GM13977 (cell line): ENCODE data around the gene GPR162.

Experiments
- DNase-seq: peaks from one replicate; pipeline ENCODE4 v3.0.0; 2012; ENCODE audit warnings: low spot score
- in situ Hi-C: fragments of 300-500 bp; cut with MboI; formaldehyde crosslinking; loops from one replicate; pipeline ENCODE4 v1.12.0; 2022; ENCODE audit warnings: low sequenced_read_pairs, low pct_unique_long_range_greater_than_20kb, mixed read lengths, inconsistent platforms; ENCODE audit not compliant: unreplicated experiment
- TF ChIP-seq, protein P1 (sequence below): IDR thresholded peaks from 2 replicates; pipeline ENCODE4 v1.5.1; 2012; ENCODE audit warnings: mild to moderate bottlenecking, control low read depth; ENCODE audit not compliant: insufficient read depth; ENCODE audit errors: extremely low read depth, missing control alignments

The GPR162 gene

DNA sequence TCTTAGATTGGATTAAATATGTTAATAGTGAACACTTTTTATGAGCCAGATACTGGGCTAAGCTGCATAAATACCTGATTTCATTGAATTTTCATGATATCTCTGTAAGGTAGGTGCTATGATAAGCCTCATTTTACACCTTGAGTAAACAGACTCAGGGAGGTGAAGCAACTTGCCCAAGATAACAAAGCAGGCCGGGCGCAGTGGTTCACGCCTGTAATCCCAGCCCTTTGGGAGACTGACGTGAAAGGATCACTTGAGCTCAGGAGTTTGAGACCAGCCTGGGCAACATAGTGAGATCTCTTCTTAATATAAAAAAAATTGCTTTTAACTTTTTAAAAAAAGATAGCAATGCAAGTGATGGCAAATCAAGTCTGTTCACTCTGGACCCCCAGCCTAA is 20.5 kb downstream of the GPR162 start:
- in situ Hi-C loops = no loop called here
- TF ChIP-seq, protein P1, sequence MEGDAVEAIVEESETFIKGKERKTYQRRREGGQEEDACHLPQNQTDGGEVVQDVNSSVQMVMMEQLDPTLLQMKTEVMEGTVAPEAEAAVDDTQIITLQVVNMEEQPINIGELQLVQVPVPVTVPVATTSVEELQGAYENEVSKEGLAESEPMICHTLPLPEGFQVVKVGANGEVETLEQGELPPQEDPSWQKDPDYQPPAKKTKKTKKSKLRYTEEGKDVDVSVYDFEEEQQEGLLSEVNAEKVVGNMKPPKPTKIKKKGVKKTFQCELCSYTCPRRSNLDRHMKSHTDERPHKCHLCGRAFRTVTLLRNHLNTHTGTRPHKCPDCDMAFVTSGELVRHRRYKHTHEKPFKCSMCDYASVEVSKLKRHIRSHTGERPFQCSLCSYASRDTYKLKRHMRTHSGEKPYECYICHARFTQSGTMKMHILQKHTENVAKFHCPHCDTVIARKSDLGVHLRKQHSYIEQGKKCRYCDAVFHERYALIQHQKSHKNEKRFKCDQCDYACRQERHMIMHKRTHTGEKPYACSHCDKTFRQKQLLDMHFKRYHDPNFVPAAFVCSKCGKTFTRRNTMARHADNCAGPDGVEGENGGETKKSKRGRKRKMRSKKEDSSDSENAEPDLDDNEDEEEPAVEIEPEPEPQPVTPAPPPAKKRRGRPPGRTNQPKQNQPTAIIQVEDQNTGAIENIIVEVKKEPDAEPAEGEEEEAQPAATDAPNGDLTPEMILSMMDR = no peak

DNA sequence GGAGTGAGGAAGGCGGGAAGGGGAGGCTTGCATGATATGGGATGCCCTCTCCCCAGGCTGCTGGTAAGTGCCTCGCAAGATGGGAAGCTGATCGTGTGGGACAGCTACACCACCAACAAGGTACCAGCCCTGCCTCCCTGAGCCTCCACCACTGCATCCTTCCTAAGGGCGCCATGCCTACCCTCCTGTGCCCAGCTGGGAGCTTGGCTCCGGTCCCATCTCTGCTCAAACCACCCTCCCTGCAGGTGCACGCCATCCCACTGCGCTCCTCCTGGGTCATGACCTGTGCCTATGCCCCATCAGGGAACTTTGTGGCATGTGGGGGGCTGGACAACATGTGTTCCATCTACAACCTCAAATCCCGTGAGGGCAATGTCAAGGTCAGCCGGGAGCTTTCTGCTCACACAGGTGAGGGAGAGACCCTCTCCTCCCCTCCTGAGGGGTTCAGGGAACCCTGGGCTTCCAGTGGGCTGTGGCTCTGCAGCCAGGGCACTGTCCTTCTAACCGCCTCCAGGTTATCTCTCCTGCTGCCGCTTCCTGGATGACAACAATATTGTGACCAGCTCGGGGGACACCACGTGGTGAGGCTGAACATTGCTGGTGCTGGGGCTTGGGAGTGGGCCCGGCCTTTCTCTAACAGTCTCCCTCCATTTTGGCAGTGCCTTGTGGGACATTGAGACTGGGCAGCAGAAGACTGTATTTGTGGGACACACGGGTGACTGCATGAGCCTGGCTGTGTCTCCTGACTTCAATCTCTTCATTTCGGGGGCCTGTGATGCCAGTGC is 21.7 kb downstream of the GPR162 start:
- in situ Hi-C loops = no loop called here
- DNase-seq = no peak
- TF ChIP-seq, protein P1 = no peak

More for the DNA sequence above, 20.5 kb downstream of the GPR162 start:
- DNase-seq = no peak

DNA sequence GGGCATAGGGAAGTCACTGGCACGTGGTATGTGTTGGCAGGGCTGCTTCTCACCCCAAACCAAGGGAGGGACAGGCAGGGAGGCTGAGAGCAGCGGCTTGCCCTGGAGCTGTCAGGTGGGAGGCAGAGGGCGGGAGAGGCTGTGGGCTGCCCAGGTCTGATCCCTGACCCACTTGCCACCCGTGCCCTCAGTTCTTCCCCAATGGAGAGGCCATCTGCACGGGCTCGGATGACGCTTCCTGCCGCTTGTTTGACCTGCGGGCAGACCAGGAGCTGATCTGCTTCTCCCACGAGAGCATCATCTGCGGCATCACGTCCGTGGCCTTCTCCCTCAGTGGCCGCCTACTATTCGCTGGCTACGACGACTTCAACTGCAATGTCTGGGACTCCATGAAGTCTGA is 23.8 kb downstream of the GPR162 start:
- in situ Hi-C loops = no loop called here
- DNase-seq = no peak
- TF ChIP-seq, protein P1 = no peak

DNA sequence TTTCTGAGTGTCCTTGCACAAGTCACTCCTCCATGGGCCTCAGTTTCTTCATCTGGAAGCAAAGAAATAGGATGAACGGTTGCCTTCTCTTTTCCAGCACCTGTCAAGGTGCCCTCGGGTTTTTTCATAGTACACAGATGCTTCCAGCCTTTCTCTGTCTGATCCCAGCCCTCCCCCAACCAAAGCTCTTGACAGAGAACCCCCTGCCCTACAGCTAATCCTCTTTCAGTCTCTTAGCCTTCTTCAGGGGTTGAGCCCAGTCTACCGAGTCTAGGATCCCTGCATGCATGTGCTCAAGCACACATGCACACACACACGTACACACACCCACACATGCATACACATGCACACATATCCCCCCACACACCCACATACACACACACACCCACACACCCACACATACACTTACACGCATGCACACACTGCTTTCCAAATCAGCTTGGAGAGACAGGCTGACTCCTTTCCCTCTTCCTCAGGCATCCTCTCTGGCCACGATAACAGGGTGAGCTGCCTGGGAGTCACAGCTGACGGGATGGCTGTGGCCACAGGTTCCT is 24.8 kb downstream of the GPR162 start:
- in situ Hi-C loops = no loop called here
- DNase-seq = no peak
- TF ChIP-seq, protein P1 = no peak

DNA sequence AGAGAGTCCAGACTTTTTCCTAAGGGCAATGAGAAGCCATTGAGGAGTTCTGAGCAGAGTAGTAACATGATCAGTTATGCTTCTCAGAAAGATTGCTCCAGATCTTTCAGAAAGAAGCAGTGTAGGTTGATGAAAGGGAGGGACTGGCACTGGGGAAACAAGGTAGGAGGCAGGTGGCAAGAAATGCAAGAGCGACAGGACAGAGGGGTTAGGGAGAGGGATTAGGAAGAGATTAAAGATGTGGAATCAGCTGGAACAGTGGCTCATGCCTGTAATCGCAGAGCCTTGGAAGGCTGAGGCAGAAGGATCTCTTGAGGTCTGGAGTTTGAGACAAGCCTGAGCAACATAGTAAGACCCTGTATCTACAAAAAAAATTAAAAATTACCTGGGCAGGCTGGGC is 26.1 kb downstream of the GPR162 start:
- no peak for DNase-seq
- TF ChIP-seq, protein P1 = no peak
- in situ Hi-C loops = no loop called here

DNA sequence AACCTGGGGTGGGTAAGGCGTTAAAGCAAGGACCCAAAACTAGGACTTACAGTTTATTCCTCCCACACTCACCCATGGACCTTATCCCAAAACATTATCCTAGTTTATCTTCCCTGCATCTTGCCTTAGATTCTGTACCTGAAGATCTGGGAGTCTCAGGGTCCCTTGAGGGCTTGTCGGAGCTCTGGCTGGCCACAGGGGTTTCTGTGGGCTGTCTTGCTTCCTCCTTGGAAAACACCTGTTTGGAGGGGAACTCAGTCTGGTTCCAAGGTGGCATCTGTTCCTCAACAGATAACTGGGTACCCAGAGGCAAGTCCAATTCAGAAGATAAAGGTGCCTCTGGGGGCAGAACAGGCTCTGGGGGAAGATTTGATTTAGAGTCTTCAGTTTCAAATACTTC is 27.8 kb downstream of the GPR162 start:
- in situ Hi-C loops = no loop called here
- TF ChIP-seq, protein P1 = no peak
- no peak for DNase-seq
